Measurements from ENCODE around the gene GLRX3. TPM values are rescaled to one million over a fixed set of nuclear protein-coding genes. Genes with fewer than 3 reads are reported as not detected.
"Not testable (repeated sequence)": the region's sequence is repeated elsewhere in the genome, so short reads cannot be mapped to it uniquely, and the experiment has no call there.

The GLRX3 gene
- total and polyA plus RNA-seq, 9 donors: 25.5 to 62.3 (median 46.1) TPM

DNA sequence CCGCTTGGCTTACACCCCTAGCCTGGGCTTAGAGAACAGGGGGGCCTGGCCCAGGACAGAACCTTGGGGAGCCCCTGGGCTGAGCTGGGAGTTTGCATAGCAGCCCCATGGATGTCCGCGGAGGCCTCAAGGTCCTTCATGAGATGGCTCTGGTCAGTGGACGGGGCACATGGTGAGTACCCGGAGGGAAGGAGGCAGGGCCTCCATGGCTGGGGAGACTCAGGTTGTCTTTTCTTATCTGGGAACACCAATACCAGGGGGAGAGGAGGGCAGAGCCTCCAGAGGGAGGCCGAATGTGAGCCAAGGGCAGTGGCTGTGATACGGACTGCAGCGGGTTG lies 64.8 kb downstream of the GLRX3 start:
- intact Hi-C loops (cut with DNase I): no loop called here
- H3K4me3 ChIP-seq: no peak overlapping the region
- 70 to 89% (median 79%) methylated on average over 8 of the region's 8 CpGs for WGBS, 3 donors

DNA sequence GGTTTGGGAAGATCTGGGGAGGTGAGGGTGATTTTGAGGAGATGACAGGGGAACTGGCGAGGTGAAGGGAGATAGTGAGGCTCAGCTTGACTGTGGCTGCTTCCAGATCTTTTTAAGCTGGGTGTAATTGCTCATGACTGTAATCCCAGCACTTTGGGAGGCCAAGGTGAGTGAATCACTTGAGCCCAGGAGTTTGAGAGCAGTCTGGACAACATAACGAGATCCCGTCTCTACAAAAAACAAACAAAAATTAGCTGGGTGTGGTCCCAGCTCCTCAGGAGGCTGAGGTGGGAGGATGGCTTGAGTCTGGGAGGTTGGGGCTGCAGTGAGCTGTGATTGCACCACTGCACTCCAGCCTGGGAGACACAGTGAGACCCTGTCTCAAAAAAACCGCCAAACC lies 66.0 kb downstream of the GLRX3 start:
- DNase-seq; H3K36me3 ChIP-seq; H3K4me1 ChIP-seq (ENCODE audit: insufficient read depth); H3K27ac ChIP-seq; H3K4me3 ChIP-seq; H3K27me3 ChIP-seq; H3K9me3 ChIP-seq; intact Hi-C loops (cut with DNase I): not testable (repeated sequence)
- 23 to 29% (median 25%) methylated on average over 4 of the region's 4 CpGs for WGBS, 3 donors

More for the DNA sequence above, 64.8 kb downstream of the GLRX3 start:
- Histone ChIP-seq H3K27me3 (no peaks in the 10 kb centered on the region), H3K4me1 (ENCODE audit: insufficient read depth) (no peaks in the 10 kb centered on the region), H3K36me3 (no peaks in the 10 kb centered on the region), H3K27ac (no peak overlapping the region), H3K9me3 (no peaks in the 10 kb centered on the region)
- DNase-seq: no peak
- TF ChIP-seq EP300 (IDR thresholded peaks at IDR 0.05) (no peak), POLR2A (IDR thresholded peaks at IDR 0.05) (no peak)
- TF ChIP-seq, protein P1, sequence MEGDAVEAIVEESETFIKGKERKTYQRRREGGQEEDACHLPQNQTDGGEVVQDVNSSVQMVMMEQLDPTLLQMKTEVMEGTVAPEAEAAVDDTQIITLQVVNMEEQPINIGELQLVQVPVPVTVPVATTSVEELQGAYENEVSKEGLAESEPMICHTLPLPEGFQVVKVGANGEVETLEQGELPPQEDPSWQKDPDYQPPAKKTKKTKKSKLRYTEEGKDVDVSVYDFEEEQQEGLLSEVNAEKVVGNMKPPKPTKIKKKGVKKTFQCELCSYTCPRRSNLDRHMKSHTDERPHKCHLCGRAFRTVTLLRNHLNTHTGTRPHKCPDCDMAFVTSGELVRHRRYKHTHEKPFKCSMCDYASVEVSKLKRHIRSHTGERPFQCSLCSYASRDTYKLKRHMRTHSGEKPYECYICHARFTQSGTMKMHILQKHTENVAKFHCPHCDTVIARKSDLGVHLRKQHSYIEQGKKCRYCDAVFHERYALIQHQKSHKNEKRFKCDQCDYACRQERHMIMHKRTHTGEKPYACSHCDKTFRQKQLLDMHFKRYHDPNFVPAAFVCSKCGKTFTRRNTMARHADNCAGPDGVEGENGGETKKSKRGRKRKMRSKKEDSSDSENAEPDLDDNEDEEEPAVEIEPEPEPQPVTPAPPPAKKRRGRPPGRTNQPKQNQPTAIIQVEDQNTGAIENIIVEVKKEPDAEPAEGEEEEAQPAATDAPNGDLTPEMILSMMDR (IDR thresholded peaks at IDR 0.05): no peak

DNA sequence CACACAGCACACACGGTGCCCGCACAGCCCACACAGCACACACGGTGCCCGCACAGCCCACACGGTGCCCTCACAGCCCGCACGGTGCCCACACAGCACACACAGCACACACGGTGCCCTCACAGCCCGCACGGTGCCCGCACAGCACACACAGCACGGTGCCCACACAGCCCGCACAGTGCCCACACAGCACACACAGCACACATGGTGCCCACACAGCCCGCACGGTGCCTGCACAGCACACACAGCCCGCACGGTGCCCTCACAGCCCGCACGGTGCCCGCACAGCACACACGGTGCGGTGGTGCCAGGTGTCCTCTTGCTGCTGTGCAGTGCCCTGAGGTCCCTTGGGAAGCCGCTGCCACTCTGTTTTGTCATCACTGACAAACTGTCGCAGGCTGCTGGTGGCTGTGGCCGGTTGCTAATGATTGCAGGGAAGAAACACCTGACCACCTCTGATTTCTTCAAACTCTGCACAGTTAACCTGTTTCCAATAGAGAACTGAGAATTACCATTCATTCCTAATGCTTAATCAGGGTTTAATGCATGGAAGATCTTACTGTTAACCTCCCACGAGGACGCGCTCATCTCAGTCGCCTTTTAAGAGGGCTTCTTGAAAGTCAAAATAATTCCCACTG lies 66.9 kb downstream of the GLRX3 start:
- no peaks in the 10 kb centered on the region for H3K4me1 ChIP-seq (ENCODE audit: insufficient read depth)
- intact Hi-C loops (cut with DNase I): no loop called here
- H3K27ac ChIP-seq: no peak overlapping the region
- no peak overlapping the region for H3K4me3 ChIP-seq
- H3K9me3 ChIP-seq: no peaks in the 10 kb centered on the region
- WGBS, 3 donors: 86 to 87% (median 87%) methylated on average over 29 of the region's 29 CpGs
- TF ChIP-seq, protein P1 (IDR thresholded peaks at IDR 0.05): no peak
- TF ChIP-seq POLR2A (IDR thresholded peaks at IDR 0.05) (no peak), EP300 (IDR thresholded peaks at IDR 0.05) (no peak)
- H3K27me3 ChIP-seq: no peaks in the 10 kb centered on the region
- H3K36me3 ChIP-seq: no peaks in the 10 kb centered on the region
- no peak for DNase-seq

DNA sequence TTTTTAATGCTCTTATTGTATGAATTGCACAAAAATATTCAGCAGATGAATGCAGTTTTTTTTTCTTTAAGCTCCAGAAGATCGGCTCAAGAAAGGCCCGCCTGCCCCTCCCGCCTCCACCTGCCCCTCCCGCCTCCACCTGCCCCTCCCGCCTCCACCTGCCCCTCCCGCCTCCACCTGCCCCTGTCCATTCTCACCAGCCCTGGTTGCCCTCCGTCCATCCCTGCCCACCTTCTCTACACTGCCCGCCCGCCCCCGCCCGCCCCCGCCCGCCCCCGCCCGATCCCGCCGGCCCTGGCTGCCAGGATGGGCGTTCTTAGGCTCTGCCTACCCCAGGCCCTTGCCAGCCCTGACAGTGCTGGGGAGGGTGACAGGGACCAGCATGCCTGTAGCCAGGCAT lies 67.4 kb downstream of the GLRX3 start:
- no peaks in the 10 kb centered on the region for H3K4me1 ChIP-seq (ENCODE audit: insufficient read depth)
- H3K36me3 ChIP-seq: no peaks in the 10 kb centered on the region
- TF ChIP-seq, protein P1 (IDR thresholded peaks at IDR 0.05): no peak
- TF ChIP-seq POLR2A (IDR thresholded peaks at IDR 0.05) (no peak), EP300 (IDR thresholded peaks at IDR 0.05) (no peak)
- intact Hi-C loops (cut with DNase I): no loop called here
- WGBS, 3 donors: 68 to 75% (median 74%) methylated on average over 15 to 18 of the region's 18 CpGs
- H3K27me3 ChIP-seq: no peaks in the 10 kb centered on the region
- H3K4me3 ChIP-seq: no peak overlapping the region
- no peak for DNase-seq
- H3K27ac ChIP-seq: no peak overlapping the region
- H3K9me3 ChIP-seq: no peaks in the 10 kb centered on the region

DNA sequence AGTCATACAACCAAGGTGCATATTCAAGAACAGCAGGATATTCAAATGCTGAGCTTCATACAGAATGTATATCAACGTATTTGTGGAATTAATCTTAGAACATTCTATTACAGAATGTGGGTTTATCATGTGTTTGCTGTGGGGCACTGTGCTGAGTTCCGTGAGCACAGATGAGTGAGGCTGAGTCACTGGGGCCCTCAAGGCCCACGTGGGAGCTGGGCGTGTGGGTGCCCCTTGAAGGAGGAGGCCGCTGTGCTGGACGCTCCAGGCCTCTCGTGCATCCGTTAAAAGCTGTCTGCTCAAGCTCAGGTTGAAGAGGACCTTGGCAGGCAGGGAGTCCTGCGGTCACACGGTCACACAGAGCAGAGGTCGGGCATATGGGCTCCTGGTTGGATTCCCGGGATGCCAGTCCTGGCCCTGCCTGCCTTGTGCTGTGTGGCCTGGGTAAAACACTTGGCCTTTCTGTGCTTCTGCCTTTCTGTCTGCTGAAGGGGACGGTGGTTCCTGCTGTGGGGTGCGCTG lies 70.1 kb downstream of the GLRX3 start:
- no peak overlapping the region for H3K4me3 ChIP-seq
- intact Hi-C loops (cut with DNase I): no loop called here
- no peaks in the 10 kb centered on the region for H3K36me3 ChIP-seq
- H3K27me3 ChIP-seq: no peaks in the 10 kb centered on the region
- DNase-seq: no peak
- TF ChIP-seq, protein P1 (IDR thresholded peaks at IDR 0.05): no peak
- no peak for TF ChIP-seq EP300 (IDR thresholded peaks at IDR 0.05)
- TF ChIP-seq POLR2A (IDR thresholded peaks at IDR 0.05): no peak
- no peak overlapping the region for H3K27ac ChIP-seq
- H3K4me1 ChIP-seq (ENCODE audit: insufficient read depth): no peaks in the 10 kb centered on the region
- WGBS, 3 donors: 58 to 73% (median 60%) methylated on average over 14 of the region's 14 CpGs
- H3K9me3 ChIP-seq: no peaks in the 10 kb centered on the region
